Activated T-helper 1 cell treated with Interleukin-2 at 50 U/mL for 16 hours (primary cell): ENCODE data around the gene TMEM239.
"Not testable (repeated sequence)": the region's sequence is repeated elsewhere in the genome, so short reads cannot be mapped to it uniquely, and the experiment has no call there.

ENCODE experiments used
- DNase-seq: peaks from one replicate; pipeline ENCODE4 v3.0.0-alpha.2; 2020; ENCODE audit warnings: low read depth

The TMEM239 gene

DNA sequence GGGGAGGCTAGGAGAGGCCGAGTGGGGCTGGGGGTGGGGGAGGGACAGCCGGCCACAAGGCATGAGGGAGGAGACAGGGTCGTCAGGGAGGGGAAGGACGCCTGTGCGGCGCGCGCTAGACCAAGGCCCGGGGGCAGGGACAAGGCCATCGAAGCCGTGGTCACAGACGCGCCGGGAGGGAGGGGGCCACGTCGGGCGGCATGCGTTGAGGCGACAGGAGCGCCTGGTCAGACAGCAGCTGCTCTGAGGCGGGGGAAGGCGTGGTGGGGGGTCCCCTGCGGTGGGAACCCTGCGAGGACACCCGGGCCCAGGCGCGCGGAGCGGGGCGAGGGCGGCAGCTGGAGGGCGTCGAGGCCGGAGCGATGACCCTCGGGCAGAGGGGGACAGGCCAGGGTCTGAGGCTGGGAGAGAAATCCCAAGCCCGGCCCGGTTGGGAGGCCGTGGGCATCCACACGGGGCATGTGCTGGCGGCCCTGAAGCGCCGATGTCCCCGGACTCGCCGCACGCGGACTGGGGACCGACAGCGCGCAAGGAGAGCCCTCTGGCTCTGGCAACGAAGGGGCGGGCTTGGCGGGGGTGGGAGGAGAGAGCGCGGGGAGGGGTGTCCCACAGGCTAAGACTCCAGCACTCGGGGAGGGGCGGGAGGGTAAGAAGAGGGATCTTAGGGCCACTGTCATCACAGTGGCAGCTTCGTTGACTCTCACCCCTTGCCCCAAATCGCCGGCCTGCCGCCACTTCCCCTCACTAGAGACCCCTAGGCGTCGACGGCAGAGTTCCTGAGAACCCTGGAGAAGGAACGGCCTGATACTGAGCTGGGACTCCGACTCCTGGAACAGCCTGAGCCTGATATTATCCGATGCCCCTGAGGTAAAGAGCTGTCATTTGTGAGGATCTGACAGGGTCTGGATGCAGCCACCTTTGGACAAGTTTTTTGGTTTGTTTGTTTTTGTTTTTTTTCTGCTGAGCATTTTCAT lies 5.0 kb downstream of the TMEM239 start:
- DNase-seq = no peak

GRCh38 chr20:2822073-2822472 lies 5.9 kb downstream of the TMEM239 start:
- DNase-seq = no peak

DNA sequence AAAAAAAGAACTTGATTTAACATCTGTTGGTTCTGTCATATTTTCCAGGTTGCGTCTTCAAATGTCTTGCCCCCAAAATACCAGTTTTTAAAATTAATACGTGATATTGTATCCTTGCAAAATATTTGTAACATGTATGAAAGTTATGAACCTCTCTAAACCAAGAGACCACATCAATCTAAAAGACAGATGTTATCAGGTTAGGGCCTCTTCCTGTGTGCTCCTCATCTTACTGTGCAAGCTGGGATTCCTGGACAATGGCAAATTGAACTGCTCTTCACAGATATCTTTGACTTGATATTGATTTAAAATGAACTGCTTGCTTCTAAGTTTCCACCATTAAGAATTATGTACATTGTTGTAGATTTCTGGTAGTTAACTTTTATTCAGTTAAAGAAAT lies 9.6 kb downstream of the TMEM239 start:
- DNase-seq = no peak

- DNase-seq = no peak
Observed at GRCh38 chr20:2826655-2827054, 10.5 kb downstream of the TMEM239 start.

DNA sequence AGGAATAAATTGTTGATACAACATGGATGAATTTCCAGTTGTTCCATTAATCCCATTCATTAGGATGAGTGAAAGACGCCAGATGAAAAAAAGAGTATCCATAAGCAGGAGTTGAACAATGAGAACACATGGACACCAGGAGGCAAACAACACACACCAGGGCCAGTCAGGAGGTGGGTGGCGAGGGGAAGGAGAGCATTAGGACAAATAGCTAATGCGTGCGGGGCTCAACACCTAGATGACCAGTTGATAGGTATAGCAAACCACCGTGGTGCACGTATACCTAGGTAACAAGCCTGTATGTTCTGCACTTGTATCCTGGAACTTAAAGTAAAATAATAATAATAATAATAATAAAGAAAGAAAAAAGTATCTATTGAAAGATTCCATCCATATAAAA lies 13.2 kb downstream of the TMEM239 start:
- no peak for DNase-seq

GRCh38 chr20:2831206-2831605 lies 15.0 kb downstream of the TMEM239 start:
- not testable (repeated sequence) for DNase-seq

DNA sequence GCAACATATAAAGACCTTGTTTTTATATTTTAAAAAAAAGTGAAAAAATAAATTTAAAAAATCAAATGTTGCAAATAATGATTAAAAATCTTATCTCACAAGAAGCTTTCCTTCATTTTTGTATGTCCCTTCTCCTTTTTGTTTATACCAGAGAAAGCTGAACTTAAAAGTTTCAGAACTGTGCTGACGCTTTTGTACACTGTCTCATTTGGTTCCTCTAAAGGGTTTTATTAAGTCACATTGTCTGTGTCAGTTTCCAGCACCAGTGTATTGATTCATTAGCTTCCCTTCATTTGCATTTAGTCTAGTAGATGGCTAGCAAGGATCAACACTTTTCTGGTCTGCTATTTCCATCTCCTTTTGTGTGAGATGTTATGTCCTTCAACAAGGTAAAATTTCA lies 17.6 kb downstream of the TMEM239 start:
- no peak for DNase-seq

DNA sequence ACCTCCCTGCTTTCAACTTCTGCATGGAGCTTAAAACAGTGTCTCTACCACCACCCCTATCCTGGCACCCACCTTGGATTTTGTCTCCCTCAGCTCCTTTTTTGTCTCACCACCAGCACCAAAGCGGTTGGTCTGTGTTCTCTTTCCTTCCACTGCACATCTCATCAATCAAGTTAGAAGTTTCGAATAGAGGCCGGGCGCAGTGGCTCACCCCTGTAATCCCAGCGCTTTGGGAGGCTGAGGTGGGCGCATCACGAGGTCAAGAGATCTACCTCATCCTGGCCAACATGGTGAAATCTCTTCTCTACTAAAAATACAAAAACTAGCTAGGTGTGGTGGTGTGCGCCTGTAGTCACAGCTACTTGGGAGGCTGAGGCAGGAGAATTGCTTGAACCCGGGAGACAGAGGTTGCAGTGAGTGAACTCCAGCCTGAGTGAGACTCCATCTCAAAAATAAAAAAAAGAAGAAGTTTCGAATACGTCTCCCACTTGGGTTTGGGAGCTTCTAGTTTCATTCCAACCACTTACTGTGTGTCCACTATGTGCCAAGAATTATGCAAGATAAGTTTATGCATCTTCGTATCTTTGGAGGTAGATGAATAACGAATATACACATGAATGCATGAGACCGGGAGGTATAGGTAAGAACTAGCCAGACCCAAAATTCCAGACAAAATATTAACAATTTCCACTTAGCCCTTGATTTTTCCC lies 18.4 kb downstream of the TMEM239 start:
- DNase-seq = no peak

- DNase-seq = no peak
Observed at GRCh38 chr20:2835331-2835796, 19.2 kb downstream of the TMEM239 start.

- DNase-seq = no peak
Observed at GRCh38 chr20:2836035-2836434, 19.9 kb downstream of the TMEM239 start.

DNA sequence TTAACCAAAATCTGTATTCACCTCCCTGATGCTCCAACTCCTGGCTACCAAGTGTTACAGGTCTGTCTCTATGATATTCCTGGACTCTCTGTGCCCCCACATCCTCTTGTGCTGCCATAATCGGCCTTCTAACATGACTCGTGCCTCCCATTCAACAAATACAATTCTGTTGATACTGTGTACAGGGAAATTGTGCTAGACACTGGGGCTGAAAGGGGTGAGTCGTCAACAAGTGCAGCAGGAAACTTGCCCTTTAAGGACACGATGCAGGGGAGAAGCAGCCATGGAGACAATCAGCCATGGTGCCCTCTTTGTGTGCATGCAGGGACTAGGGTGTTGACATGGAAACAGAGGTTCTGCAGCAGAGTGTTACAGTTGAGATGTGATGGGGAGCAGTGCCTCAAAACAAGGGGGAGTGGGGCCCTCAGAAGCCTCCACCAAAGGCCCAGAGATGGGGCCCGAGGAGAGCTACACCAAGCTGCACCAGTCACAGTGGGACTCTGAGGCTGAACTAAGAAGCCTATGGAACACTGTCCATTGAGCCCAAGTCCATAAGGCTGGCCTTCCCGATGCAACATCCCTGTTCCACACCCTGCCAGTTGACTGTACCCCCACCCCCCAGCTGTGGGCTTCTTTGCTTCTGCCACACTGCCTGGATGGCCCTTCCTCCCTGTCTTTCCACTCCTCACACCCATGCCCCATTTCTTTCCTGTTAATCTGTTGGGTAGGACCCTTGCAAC lies 21.2 kb downstream of the TMEM239 start:
- no peak for DNase-seq

DNA sequence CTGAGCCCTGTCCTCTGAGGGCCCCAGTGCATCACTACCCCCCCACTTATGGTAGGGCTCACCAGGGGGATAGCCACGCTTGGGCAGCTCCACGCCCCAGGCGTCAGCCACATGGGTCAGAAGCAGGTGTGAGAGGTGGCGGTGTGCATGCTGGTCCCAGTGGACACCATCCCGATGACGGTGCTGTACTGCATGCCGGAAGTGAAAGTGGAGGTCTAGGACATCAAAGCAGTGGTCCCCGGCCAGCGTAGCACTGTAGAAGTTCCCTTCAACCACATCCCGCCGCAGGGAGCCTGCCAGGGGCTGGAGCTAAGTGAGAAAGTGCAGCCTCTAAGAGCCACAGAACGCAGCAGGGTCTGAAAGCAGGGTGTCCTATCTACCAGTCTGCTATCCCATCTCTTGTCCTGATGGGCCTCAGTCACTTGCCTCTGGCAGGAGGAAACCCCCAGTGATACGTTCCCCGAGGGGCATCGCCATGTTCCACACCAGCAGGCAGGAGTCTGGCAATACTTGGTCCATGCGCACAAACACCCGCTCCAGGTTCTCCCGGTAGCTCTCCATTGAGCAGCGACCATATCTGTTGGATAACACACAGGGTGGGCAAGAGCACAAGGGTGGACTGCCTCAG lies 22.1 kb downstream of the TMEM239 start:
- no peak for DNase-seq

DNA sequence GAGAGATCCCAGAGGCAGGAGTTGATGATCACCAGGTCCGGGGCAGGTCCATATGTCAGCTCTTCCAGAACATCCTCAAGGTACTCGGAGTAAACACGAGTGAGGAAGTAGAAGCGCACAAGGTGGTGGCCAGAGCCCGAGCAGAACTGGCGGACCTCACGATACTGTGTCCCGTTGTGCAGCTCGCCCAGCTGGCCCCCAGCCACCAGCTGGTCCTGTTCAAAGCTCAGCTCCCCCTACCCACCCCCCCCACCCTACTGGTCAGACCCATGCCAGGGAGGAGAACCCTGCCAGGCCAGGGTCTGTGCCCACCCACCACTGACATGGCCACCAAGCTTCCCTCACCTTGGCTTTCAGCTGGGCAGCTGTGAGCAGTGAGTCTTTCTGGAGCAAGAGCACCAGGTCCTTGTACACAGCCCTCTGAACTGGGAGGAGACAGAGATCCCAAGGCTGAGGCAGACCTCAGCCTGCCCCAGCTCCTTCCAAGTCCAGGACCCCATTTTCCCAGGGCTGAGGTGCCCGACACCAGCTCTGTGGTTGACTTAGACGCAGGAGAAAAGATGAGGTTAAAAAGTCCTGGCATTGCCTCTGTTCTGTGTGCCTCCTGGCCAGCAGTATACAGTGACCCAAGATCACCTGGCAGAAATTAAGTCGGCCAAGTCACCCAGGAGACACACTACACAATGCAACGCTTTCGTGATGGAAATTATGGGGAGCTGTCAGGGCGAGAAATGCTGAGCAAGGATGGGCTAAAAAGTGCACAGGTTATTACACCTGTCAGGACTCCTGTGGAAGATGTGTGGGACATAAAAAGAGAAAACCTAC lies 22.9 kb downstream of the TMEM239 start:
- no peak for DNase-seq

- no peak for DNase-seq
Observed at GRCh38 chr20:2839732-2840137, 23.6 kb downstream of the TMEM239 start.

DNA sequence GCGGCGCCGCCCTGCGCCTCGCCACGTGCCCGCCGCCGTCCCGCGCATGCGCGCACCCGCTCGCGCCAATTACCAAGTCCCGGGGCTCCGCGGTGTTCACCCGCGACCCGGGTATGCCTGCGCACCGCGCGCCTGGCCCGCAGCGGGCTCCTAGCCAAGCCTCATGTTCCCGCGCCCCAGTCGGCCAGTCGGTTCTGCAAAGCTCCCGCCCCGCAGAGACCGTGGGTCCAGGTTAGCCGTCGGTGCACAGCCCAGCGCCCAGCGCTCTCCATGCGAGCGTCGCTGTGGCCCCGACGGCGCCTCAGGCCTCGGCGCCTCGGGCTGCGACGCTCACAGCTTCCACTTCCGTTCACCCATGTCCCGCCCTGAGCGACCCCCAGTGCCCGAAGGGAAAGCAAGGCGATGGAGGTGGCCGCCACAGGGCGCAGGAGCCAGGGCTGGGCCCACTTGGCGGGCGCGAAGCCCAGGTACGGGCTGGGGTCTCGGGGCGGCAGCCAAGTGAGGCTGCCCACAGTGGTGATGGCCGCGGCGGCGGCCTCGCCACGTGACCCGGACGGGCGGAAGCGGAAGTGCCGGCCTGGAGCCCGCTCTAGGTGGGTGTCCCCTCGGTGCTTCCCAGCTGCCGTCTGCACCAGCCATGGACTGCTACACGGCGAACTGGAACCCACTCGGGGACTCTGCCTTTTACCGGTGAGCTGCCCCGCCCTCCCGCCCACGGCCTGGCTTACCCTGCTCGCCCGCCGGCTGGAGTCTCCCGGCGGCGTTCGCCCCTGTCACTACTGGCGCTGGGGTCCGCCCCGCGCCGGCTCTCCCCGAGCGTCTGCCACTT lies 24.2 kb downstream of the TMEM239 start, which contains the start of the genes PCED1A and VPS16:
PCED1A (minus strand) TSS at position 518 of the 829 bp plus-strand sequence. CDS start 743 bp downstream, outside the sequence.
VPS16 (plus strand) TSS at position 608 of the 829 bp plus-strand sequence; CDS start at position 638, 30 bp downstream.
- DNase-seq = peak; percentile 82

- DNase-seq = no peak
Observed at GRCh38 chr20:2840967-2841531, 24.9 kb downstream of the TMEM239 start.

GRCh38 chr20:2845607-2846006 lies 29.4 kb downstream of the TMEM239 start:
- DNase-seq = no peak

GRCh38 chr20:2846698-2847097 lies 30.5 kb downstream of the TMEM239 start:
- DNase-seq = no peak

GRCh38 chr20:2847802-2848201 lies 31.6 kb downstream of the TMEM239 start:
- no peak for DNase-seq
